Liver (tissue), 3 donors: Measurements from ENCODE around the gene OFD1.

Experiments used
- JUND ChIP-seq, 2 donors: IDR thresholded peaks; 2 replicates each; pipeline ENCODE4 v1.6.1; 2016; ENCODE audit warnings: antibody characterized with exemption in 2 of 2
- RAD21 ChIP-seq, 2 donors: IDR thresholded peaks; 2 replicates each; pipeline ENCODE4 v1.6.1; 2016; ENCODE audit warnings: antibody characterized with exemption in 2 of 2, mild to moderate bottlenecking in 2 of 2
- SP1 ChIP-seq: IDR thresholded peaks from 2 replicates; pipeline ENCODE4 v1.6.1; 2018; ENCODE audit warnings: antibody characterized with exemption, mild to moderate bottlenecking
- YY1 ChIP-seq: IDR thresholded peaks from 2 replicates; pipeline ENCODE4 v1.6.1; 2016; ENCODE audit warnings: antibody characterized with exemption, mild to moderate bottlenecking
- TF ChIP-seq, protein P1 (sequence below): fragments of 150-350 bp; IDR thresholded peaks from 2 replicates; pipeline ENCODE4 v1.5.1; 2017; ENCODE audit warnings: improper control_type of control experiment, low read depth, low read length; ENCODE audit not compliant: missing input control
- TF ChIP-seq, protein P2 (sequence below): IDR thresholded peaks from 2 replicates; pipeline ENCODE4 v1.6.1; 2016; ENCODE audit warnings: antibody characterized with exemption, mild to moderate bottlenecking
- donor health status: healthy.
- donor health status: healthy.

DNA sequence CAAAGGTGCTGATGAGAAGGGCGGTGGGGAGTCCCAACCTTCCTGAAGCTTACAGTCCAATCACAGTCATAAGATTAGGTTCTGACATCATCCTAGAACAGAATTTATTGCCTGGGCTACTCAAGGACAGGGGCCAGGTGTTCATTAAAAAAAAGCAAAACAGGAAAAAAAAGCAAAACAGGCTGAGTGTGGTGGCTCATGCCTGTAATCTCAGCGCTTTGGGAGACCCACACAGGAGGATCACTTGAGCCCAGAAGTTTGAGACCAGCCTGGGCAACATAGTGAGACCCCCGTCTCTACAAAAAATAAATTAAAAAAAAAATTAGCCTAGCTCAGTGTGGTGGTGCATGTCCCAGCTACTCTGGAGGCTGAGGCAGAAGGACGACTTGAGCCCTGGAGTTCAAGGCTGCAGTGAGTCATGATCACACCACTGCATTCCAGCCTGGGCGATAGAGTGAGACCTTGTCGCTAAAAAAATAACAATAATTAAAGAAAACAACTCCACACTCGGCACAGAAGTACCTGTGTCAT is 42.6 kb upstream of the OFD1 start:
- TF ChIP-seq RAD21 (IDR thresholded peaks at IDR 0.05) (no peak), SP1 (no peak), YY1 (no peak), JUND (IDR thresholded peaks at IDR 0.05) (no peak)
- TF ChIP-seq, protein P1, sequence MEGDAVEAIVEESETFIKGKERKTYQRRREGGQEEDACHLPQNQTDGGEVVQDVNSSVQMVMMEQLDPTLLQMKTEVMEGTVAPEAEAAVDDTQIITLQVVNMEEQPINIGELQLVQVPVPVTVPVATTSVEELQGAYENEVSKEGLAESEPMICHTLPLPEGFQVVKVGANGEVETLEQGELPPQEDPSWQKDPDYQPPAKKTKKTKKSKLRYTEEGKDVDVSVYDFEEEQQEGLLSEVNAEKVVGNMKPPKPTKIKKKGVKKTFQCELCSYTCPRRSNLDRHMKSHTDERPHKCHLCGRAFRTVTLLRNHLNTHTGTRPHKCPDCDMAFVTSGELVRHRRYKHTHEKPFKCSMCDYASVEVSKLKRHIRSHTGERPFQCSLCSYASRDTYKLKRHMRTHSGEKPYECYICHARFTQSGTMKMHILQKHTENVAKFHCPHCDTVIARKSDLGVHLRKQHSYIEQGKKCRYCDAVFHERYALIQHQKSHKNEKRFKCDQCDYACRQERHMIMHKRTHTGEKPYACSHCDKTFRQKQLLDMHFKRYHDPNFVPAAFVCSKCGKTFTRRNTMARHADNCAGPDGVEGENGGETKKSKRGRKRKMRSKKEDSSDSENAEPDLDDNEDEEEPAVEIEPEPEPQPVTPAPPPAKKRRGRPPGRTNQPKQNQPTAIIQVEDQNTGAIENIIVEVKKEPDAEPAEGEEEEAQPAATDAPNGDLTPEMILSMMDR = no peak
- TF ChIP-seq, protein P2, sequence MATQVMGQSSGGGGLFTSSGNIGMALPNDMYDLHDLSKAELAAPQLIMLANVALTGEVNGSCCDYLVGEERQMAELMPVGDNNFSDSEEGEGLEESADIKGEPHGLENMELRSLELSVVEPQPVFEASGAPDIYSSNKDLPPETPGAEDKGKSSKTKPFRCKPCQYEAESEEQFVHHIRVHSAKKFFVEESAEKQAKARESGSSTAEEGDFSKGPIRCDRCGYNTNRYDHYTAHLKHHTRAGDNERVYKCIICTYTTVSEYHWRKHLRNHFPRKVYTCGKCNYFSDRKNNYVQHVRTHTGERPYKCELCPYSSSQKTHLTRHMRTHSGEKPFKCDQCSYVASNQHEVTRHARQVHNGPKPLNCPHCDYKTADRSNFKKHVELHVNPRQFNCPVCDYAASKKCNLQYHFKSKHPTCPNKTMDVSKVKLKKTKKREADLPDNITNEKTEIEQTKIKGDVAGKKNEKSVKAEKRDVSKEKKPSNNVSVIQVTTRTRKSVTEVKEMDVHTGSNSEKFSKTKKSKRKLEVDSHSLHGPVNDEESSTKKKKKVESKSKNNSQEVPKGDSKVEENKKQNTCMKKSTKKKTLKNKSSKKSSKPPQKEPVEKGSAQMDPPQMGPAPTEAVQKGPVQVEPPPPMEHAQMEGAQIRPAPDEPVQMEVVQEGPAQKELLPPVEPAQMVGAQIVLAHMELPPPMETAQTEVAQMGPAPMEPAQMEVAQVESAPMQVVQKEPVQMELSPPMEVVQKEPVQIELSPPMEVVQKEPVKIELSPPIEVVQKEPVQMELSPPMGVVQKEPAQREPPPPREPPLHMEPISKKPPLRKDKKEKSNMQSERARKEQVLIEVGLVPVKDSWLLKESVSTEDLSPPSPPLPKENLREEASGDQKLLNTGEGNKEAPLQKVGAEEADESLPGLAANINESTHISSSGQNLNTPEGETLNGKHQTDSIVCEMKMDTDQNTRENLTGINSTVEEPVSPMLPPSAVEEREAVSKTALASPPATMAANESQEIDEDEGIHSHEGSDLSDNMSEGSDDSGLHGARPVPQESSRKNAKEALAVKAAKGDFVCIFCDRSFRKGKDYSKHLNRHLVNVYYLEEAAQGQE = no peak
